ENCODE measurements around the gene RTL5.
A peak's percentile ranks its signal among the peaks of the same experiment; 100 is the strongest.

DNA sequence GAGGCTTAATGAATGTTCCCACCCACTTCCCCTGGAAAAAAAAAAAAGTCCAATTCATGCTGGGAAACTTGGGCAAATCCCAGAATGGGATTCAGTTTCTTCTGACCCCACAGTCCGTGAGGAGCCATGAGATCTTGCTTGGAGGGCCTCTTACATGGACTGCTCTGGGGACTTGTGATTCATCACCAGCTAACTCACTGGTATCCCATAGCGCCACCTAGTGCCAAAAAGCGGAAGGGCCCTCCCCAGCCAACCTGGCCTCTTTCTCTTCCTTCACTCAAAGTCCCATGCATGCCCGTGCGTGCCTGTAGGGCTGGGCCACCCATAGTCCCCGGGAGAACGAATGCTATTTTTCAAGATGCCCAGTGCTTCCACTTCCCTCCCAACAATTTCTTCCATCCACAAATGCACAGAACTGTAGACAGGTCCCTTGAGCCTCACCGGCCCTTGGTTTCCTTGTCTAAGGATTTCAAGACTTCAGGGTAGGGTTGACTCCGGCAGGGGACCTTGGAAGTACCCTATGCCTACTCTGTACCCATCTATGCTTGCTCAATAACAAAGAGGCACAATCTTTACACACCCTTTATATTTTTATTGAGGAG, 5.1 kb downstream of the RTL5 start:
- no peak for TF ChIP-seq EZH2phosphoT487 (IDR thresholded peaks at IDR 0.05; ENCODE audit: borderline replicate concordance, low read depth, low read length)
- TF ChIP-seq, protein P1, sequence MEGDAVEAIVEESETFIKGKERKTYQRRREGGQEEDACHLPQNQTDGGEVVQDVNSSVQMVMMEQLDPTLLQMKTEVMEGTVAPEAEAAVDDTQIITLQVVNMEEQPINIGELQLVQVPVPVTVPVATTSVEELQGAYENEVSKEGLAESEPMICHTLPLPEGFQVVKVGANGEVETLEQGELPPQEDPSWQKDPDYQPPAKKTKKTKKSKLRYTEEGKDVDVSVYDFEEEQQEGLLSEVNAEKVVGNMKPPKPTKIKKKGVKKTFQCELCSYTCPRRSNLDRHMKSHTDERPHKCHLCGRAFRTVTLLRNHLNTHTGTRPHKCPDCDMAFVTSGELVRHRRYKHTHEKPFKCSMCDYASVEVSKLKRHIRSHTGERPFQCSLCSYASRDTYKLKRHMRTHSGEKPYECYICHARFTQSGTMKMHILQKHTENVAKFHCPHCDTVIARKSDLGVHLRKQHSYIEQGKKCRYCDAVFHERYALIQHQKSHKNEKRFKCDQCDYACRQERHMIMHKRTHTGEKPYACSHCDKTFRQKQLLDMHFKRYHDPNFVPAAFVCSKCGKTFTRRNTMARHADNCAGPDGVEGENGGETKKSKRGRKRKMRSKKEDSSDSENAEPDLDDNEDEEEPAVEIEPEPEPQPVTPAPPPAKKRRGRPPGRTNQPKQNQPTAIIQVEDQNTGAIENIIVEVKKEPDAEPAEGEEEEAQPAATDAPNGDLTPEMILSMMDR (conservative IDR thresholded peaks at IDR 0.05; ENCODE audit: low read length) = peak; percentile 78
